LNCaP clone FGC (cell line): ENCODE measurements around the gene ATP13A3.

ENCODE experiments used
- DNase-seq: peaks from one replicate; pipeline ENCODE4 v3.0.0-alpha.2; 2011; ENCODE audit warnings: low read depth
- H3K4me3 ChIP-seq: 2 replicates; pipeline ENCODE4 v1.5.1; 2011; ENCODE audit warnings: mild to moderate bottlenecking, low read depth, low read length, control low read depth
- TF ChIP-seq, protein P1 (sequence below): IDR thresholded peaks from 2 replicates; pipeline ENCODE4 v1.5.1; 2012; ENCODE audit warnings: mild to moderate bottlenecking; ENCODE audit not compliant: control insufficient read depth, insufficient read depth; ENCODE audit errors: extremely low read depth

ATP13A3 gene

DNA sequence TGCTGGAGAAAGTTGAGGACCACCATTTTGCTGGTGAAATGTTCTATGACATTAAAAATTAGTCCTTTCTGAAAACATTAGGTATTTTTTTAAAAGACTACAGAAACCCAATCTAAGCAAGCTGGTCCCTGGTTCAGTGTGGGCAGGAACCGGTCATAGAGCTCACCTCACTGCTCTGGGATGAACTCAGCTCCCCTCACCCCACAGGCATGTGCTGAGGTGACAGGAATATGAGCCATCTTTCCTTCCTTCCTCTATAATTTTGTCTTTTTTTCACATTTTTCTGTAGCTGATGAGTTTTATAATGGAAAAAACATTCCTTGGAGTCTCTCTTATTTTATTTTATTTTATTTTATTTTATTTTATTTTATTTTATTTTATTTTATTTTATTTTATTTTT lies 109.1 kb downstream of the ATP13A3 start:
- no peak for DNase-seq
- H3K4me3 ChIP-seq: no peak overlapping the region
- TF ChIP-seq, protein P1, sequence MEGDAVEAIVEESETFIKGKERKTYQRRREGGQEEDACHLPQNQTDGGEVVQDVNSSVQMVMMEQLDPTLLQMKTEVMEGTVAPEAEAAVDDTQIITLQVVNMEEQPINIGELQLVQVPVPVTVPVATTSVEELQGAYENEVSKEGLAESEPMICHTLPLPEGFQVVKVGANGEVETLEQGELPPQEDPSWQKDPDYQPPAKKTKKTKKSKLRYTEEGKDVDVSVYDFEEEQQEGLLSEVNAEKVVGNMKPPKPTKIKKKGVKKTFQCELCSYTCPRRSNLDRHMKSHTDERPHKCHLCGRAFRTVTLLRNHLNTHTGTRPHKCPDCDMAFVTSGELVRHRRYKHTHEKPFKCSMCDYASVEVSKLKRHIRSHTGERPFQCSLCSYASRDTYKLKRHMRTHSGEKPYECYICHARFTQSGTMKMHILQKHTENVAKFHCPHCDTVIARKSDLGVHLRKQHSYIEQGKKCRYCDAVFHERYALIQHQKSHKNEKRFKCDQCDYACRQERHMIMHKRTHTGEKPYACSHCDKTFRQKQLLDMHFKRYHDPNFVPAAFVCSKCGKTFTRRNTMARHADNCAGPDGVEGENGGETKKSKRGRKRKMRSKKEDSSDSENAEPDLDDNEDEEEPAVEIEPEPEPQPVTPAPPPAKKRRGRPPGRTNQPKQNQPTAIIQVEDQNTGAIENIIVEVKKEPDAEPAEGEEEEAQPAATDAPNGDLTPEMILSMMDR: no peak

- TF ChIP-seq, protein P1: no peak
- DNase-seq: no peak
- H3K4me3 ChIP-seq: no peak overlapping the region
Observed at GRCh38 chr3:194376241-194376560, 110.6 kb downstream of the ATP13A3 start.

- DNase-seq: no peak
- TF ChIP-seq, protein P1: no peak
- no peak overlapping the region for H3K4me3 ChIP-seq
Observed at GRCh38 chr3:194375473-194376240, 111.1 kb downstream of the ATP13A3 start.

DNA sequence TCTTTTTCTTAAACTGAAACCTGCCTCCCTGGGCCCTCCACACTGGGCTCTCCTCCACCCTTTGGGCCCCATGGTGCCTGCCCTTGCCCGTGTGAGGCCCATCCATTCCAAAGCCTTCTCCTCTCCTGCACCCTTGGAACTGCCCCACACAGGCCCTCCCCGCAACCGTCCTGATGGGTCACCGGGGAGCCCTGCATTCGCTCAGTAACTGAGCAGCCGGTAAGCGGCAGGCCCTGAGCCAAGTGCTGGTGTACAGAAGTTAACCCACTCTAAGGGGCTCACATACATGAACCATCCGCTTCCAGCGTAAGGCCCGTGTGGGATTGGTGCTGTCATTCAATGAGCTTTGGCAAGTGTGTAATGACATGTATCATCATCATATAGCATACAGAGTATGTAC lies 111.9 kb downstream of the ATP13A3 start:
- no peak overlapping the region for H3K4me3 ChIP-seq
- TF ChIP-seq, protein P1: no peak
- no peak for DNase-seq

DNA sequence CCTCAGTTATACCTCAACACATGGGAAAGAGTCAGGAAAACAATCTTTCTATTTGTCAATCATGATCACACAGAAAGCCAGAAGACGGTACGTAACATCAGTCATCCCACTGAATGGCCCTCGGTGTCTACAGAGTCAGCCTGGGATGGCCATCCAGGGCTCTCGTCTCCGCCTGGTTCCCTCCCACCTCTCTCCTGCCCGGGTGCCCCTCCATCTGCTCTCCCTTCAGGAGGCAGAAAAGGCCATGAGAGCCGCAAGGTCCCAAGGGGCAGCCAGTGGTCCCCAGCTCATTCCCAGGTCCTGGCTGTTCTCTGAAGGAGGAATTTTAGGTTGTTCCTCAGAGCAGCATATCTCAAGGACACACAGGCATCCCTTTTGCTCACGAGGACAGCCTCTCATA lies 112.9 kb downstream of the ATP13A3 start:
- DNase-seq: no peak
- TF ChIP-seq, protein P1: no peak

GRCh38 chr3:194373028-194373427 lies 113.8 kb downstream of the ATP13A3 start:
- H3K4me3 ChIP-seq: no peak overlapping the region
- TF ChIP-seq, protein P1: no peak

More for the DNA sequence above, 112.9 kb downstream of the ATP13A3 start:
- H3K4me3 ChIP-seq: no peak overlapping the region

DNA sequence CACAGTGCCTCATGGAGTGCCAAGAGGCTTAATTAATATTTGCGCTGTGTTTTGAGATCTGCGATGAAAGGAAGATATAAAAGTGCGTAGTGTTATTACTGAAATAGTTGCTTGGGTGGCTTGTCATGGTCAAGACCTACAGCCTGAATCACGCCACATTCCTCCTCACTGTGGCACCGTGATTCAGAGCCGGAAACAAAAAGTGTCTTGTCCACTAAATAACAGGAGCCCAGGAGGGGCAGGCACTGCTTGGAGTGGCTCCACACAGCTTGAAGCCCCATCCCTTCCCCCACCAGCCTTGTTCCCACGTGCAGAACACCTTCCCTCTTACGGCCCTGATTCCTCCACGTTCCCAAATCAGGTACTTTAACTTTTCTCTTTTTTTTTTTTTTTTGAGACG lies 116.0 kb downstream of the ATP13A3 start:
- H3K4me3 ChIP-seq: no peak overlapping the region
- no peak for DNase-seq
- TF ChIP-seq, protein P1: no peak

More at GRCh38 chr3:194373028-194373427, 113.8 kb downstream of the ATP13A3 start:
- no peak for DNase-seq
